Liver (tissue), 9 donors: ENCODE results near the gene SDF2L1. TPM values are rescaled to one million over a fixed set of nuclear protein-coding genes. Genes with fewer than 3 reads are reported as not detected.

ENCODE experiments used
- DNase-seq: peaks from one replicate; pipeline ENCODE4 v3.0.0-alpha.2; 2017; ENCODE audit warnings: low spot score
- H3K27ac ChIP-seq, 2 donors: one replicate each; pipeline ENCODE4 v1.7.0; 2013; ENCODE audit warnings: inconsistent platforms in 2 of 2, low read length in 2 of 2, control low read depth in 1 of 2, low read depth in 1 of 2, mild to moderate bottlenecking in 1 of 2
- H3K27me3 ChIP-seq, 4 donors: one replicate each; pipeline versions ENCODE4 v1.6.1 to v1.7.0; 2013; ENCODE audit warnings: low read length in 3 of 4, inconsistent platforms in 1 of 4, mild to moderate bottlenecking in 1 of 4, moderate library complexity in 1 of 4; ENCODE audit not compliant: control insufficient read depth in 4 of 4, insufficient read depth in 4 of 4
- H3K36me3 ChIP-seq, 4 donors: one replicate each; pipeline versions ENCODE4 v1.6.1 to v1.7.0; 2013; ENCODE audit warnings: low read length in 3 of 4, mild to moderate bottlenecking in 3 of 4, low read depth in 1 of 4, moderate library complexity in 1 of 4; ENCODE audit not compliant: control insufficient read depth in 4 of 4, insufficient read depth in 3 of 4
- H3K4me1 ChIP-seq, 4 donors: one replicate each; pipeline versions ENCODE4 v1.6.1 to v1.7.0; 2013; ENCODE audit warnings: low read length in 3 of 4, mild to moderate bottlenecking in 3 of 4, moderate library complexity in 1 of 4; ENCODE audit not compliant: control insufficient read depth in 4 of 4, insufficient read depth in 4 of 4
- H3K4me3 ChIP-seq, 3 donors: one replicate each; pipeline versions ENCODE4 v1.6.1 to v1.7.0; 2013; ENCODE audit warnings: low read length in 3 of 3, control low read depth in 1 of 3, low read depth in 1 of 3, mild to moderate bottlenecking in 1 of 3
- H3K9ac ChIP-seq, 2 donors: one replicate each; pipeline ENCODE4 v1.7.0; 2013; ENCODE audit warnings: low read length in 2 of 2, mild to moderate bottlenecking in 2 of 2, moderate library complexity in 2 of 2, control low read depth in 1 of 2, low read depth in 1 of 2
- H3K9me3 ChIP-seq, 4 donors: one replicate each; pipeline versions ENCODE4 v1.6.1 to v1.7.0; 2013; ENCODE audit warnings: low read length in 3 of 4; ENCODE audit not compliant: control insufficient read depth in 4 of 4
- ATF3 ChIP-seq: IDR thresholded peaks from 2 replicates; pipeline ENCODE4 v1.6.1; 2016; ENCODE audit warnings: antibody characterized with exemption
- EGR1 ChIP-seq, 2 donors: IDR thresholded peaks; 2 replicates each; pipeline ENCODE4 v1.6.1; 2016 to 2018; ENCODE audit warnings: antibody characterized with exemption in 2 of 2, low read depth in 2 of 2
- FOXA1 ChIP-seq: IDR thresholded peaks from 2 replicates; pipeline ENCODE4 v1.6.1; 2016; ENCODE audit warnings: antibody characterized with exemption
- FOXA2 ChIP-seq: IDR thresholded peaks from 2 replicates; pipeline ENCODE4 v1.6.1; 2016; ENCODE audit warnings: antibody characterized with exemption
- GABPA ChIP-seq, 2 donors: IDR thresholded peaks in 1 of 2; conservative IDR thresholded peaks in 1 of 2; 2 replicates each; pipeline ENCODE4 v1.6.1; 2016; ENCODE audit warnings: antibody characterized with exemption in 2 of 2, mild to moderate bottlenecking in 1 of 2, moderate library complexity in 1 of 2
- HNF4A ChIP-seq, 2 donors: conservative IDR thresholded peaks; 2 replicates each; pipeline ENCODE4 v1.6.1; 2016; ENCODE audit warnings: antibody characterized with exemption in 2 of 2, mild to moderate bottlenecking in 2 of 2
- HNF4G ChIP-seq: IDR thresholded peaks from 2 replicates; pipeline ENCODE4 v1.6.1; 2016; ENCODE audit warnings: antibody characterized with exemption
- JUND ChIP-seq, 2 donors: IDR thresholded peaks; 2 replicates each; pipeline ENCODE4 v1.6.1; 2016; ENCODE audit warnings: antibody characterized with exemption in 2 of 2
- MAX ChIP-seq: IDR thresholded peaks from 2 replicates; pipeline ENCODE4 v1.6.1; 2016; ENCODE audit warnings: antibody characterized with exemption
- NR2F2 ChIP-seq: IDR thresholded peaks from 2 replicates; pipeline ENCODE4 v1.6.1; 2016; ENCODE audit warnings: antibody characterized with exemption
- RAD21 ChIP-seq, 2 donors: IDR thresholded peaks; 2 replicates each; pipeline ENCODE4 v1.6.1; 2016; ENCODE audit warnings: antibody characterized with exemption in 2 of 2, mild to moderate bottlenecking in 2 of 2
- REST ChIP-seq: IDR thresholded peaks from 2 replicates; pipeline ENCODE4 v1.6.1; 2016; ENCODE audit warnings: antibody characterized with exemption, mild to moderate bottlenecking
- RXRA ChIP-seq, 2 donors: IDR thresholded peaks; 2 replicates each; pipeline ENCODE4 v1.6.1; 2017 to 2018; ENCODE audit warnings: antibody characterized with exemption in 2 of 2, mild to moderate bottlenecking in 1 of 2
- SP1 ChIP-seq: IDR thresholded peaks from 2 replicates; pipeline ENCODE4 v1.6.1; 2018; ENCODE audit warnings: antibody characterized with exemption, mild to moderate bottlenecking
- TAF1 ChIP-seq: conservative IDR thresholded peaks from 2 replicates; pipeline ENCODE4 v1.6.1; 2016; ENCODE audit warnings: antibody characterized with exemption, mild to moderate bottlenecking
- YY1 ChIP-seq: IDR thresholded peaks from 2 replicates; pipeline ENCODE4 v1.6.1; 2016; ENCODE audit warnings: antibody characterized with exemption, mild to moderate bottlenecking
- WGBS: extraction: QIAGEN DNeasy Blood & Tissue Kit; methylation state at CpG from one replicate; pipeline ENCODE4 v1.1.7; 2013; 5-methylcytosine and 5-hydroxymethylcytosine counted together
- polyA plus RNA-seq, 2 donors: library from polyadenylated mRNA; stranded (reverse) in 1 of 2; unstranded in 1 of 2; fragments of 200-250 nt in 1 of 2; fragments of >200 nt in 1 of 2; fragmentation: Nextera tagmentation in 1 of 2; extraction: Ambion mirVana in 1 of 2; gene quantifications; one replicate each; pipeline versions ENCODE4 v1.2.1 to v1.2.3, GENCODE V29; 2013 to 2015
- total RNA-seq, 2 donors: library from RNA; depleted of rRNA; stranded (reverse); fragments of >200 nt; gene quantifications; one replicate each; pipeline ENCODE4 v1.2.3, GENCODE V29; 2014
- TF ChIP-seq, protein P1 (sequence below): IDR thresholded peaks from 2 replicates; pipeline ENCODE4 v1.6.1; 2016; ENCODE audit warnings: antibody characterized with exemption
- TF ChIP-seq, protein P2 (sequence below): fragments of 150-350 bp; IDR thresholded peaks from 2 replicates; pipeline ENCODE4 v1.5.1; 2017; ENCODE audit warnings: improper control_type of control experiment, low read depth, low read length; ENCODE audit not compliant: missing input control
- donor health status: healthy.
- donor health status: healthy.
- donor health status: healthy.
- donor health status: healthy.
- donor health status: healthy.

The SDF2L1 gene
- total and polyA plus RNA-seq, 4 donors, result 36.3 to 173 (median 82.9) TPM

GRCh38 chr22:21663738-21664137 is 21.6 kb downstream of the SDF2L1 start:
- 92% methylated on average over 2 of the region's 2 CpGs for WGBS
- Histone ChIP-seq H3K27ac (no peak overlapping the region), H3K27me3 (no peaks in the 10 kb centered on the region), H3K36me3 (no peaks in the 10 kb centered on the region), H3K4me1 (peaks cover 0 to 9% (median under 1%) of the 10 kb centered on the region in 4 donors), H3K9me3 (no peaks in the 10 kb centered on the region), H3K9ac (no peak overlapping the region), H3K4me3 (no peak overlapping the region)
- no peak for TF ChIP-seq JUND (IDR thresholded peaks at IDR 0.05)
- no peak for DNase-seq

GRCh38 chr22:21665047-21665851 is 23.1 kb downstream of the SDF2L1 start:
- no peak for DNase-seq
- Histone ChIP-seq H3K27ac (peak overlapping the region; percentile 94 to 95), H3K4me1 (peaks cover 0 to 9% (median under 1%) of the 10 kb centered on the region in 4 donors), H3K4me3 (peak overlapping the region; percentile 54 to 64 (median 60)), H3K9me3 (no peaks in the 10 kb centered on the region), H3K36me3 (no peaks in the 10 kb centered on the region), H3K9ac (no peak overlapping the region), H3K27me3 (no peaks in the 10 kb centered on the region)
- TF ChIP-seq EGR1 (IDR thresholded peaks at IDR 0.05; ENCODE audit: low read depth in 2 of 2) (no peak), HNF4G (no peak), GABPA (IDR thresholded peaks at IDR 0.05 in 1 of 2, conservative IDR thresholded peaks at IDR 0.05 in 1 of 2) (no peak), RXRA (IDR thresholded peaks at IDR 0.05) (no peak), FOXA1 (no peak), YY1 (no peak), JUND (IDR thresholded peaks at IDR 0.05) (no peak), ATF3 (no peak), HNF4A (conservative IDR thresholded peaks at IDR 0.05) (no peak), MAX (no peak), NR2F2 (no peak), FOXA2 (no peak), SP1 (no peak), TAF1 (no peak), REST (no peak), RAD21 (IDR thresholded peaks at IDR 0.05) (no peak)
- TF ChIP-seq, protein P1, sequence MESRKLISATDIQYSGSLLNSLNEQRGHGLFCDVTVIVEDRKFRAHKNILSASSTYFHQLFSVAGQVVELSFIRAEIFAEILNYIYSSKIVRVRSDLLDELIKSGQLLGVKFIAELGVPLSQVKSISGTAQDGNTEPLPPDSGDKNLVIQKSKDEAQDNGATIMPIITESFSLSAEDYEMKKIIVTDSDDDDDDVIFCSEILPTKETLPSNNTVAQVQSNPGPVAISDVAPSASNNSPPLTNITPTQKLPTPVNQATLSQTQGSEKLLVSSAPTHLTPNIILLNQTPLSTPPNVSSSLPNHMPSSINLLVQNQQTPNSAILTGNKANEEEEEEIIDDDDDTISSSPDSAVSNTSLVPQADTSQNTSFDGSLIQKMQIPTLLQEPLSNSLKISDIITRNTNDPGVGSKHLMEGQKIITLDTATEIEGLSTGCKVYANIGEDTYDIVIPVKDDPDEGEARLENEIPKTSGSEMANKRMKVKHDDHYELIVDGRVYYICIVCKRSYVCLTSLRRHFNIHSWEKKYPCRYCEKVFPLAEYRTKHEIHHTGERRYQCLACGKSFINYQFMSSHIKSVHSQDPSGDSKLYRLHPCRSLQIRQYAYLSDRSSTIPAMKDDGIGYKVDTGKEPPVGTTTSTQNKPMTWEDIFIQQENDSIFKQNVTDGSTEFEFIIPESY, result no peak
- TF ChIP-seq, protein P2, sequence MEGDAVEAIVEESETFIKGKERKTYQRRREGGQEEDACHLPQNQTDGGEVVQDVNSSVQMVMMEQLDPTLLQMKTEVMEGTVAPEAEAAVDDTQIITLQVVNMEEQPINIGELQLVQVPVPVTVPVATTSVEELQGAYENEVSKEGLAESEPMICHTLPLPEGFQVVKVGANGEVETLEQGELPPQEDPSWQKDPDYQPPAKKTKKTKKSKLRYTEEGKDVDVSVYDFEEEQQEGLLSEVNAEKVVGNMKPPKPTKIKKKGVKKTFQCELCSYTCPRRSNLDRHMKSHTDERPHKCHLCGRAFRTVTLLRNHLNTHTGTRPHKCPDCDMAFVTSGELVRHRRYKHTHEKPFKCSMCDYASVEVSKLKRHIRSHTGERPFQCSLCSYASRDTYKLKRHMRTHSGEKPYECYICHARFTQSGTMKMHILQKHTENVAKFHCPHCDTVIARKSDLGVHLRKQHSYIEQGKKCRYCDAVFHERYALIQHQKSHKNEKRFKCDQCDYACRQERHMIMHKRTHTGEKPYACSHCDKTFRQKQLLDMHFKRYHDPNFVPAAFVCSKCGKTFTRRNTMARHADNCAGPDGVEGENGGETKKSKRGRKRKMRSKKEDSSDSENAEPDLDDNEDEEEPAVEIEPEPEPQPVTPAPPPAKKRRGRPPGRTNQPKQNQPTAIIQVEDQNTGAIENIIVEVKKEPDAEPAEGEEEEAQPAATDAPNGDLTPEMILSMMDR, result no peak
- WGBS, result 73% methylated on average over 26 of the region's 26 CpGs
